ENCODE data around the gene CCDC191. TPM values are rescaled to one million over a fixed set of nuclear protein-coding genes. Genes with fewer than 3 reads are reported as not detected.

The CCDC191 gene
- total RNA-seq (2014; rRNA removed; shearing (Covaris generic)), result 0.78 and 1.1 TPM in 2 replicates

- DNase-seq (ENCODE audit: low spot score), result peak; percentile 99
Measured at GRCh38 chr3:114056130-114057010, at the start of gene CCDC191, which contains the start of gene QTRT2. TSS of gene CCDC191 (minus strand) at chr3:114056526. CDS start at chr3:114056466, 60 bp downstream. TSS of gene QTRT2 (plus strand) at chr3:114056737. CDS start at chr3:114065258, 8,521 bp downstream.

- DNase-seq (ENCODE audit: low spot score), result no peak
Measured at GRCh38 chr3:114104414-114104813, 48.1 kb upstream of the CCDC191 start.

DNA sequence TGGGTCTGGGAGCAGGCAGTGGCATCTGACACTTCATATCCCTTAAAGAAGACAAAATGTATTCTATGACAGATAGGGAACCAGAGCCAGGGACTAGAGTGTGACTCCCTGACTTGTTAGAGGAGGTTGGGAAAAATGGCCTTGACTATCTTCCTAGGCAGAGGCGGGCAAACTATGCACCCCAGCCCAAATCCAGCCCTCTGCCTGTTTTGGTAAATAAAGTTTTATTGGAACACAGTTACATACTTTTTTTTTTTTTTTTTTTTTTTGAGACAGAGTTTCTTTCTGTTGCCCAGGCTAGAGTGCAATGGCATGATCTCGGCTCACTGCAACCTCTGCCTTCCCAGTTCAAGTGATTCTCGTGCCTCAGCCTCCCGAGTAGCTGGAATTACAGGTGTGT, 47.5 kb upstream of the CCDC191 start:
- DNase-seq (ENCODE audit: low spot score), result no peak

DNA sequence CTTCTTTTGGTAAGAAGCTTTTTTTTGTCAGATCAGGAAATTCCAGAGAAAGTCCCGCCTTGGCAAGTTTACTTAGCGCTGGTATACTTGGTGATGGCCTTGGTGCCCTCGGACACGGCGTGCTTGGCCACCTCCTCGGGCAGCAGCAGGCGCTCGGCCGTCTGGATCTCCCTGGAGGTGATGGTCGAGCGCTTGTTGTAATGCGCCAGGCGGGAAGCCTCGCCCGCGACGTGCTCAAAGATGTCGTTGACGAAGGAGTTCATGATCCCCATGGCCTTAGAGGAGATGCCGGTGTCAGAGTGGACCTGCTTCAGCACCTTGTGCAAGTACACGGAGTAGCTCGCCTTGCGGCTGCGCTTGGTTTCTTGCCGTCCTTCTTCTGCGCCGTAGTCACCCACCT, 46.9 kb upstream of the CCDC191 start:
- DNase-seq (ENCODE audit: low spot score), result no peak

- no peak for DNase-seq (ENCODE audit: low spot score)
Measured at GRCh38 chr3:114101101-114101500, 44.8 kb upstream of the CCDC191 start.

- DNase-seq (ENCODE audit: low spot score), result no peak
Measured at GRCh38 chr3:114095796-114096195, 39.5 kb upstream of the CCDC191 start.

DNA sequence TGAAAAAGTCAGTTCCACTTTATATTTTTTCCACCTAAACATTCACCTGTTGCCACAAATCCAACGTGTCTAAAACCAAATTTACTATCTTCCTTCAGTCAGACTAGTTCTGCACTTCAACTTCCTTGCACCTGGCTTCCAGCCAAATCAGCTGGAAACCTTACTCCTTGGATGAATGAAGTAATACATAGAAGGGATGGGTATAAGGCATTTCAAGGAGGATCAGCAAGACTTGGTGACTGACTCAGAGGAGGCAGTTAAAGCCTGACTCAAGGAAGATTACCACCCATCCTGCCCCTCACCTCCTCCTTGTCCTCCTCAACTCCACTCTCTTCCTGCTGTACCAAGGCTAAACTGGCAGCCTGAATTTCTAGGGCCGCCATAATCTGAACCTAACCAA, 37.3 kb upstream of the CCDC191 start:
- DNase-seq (ENCODE audit: low spot score), result peak; percentile 31

DNA sequence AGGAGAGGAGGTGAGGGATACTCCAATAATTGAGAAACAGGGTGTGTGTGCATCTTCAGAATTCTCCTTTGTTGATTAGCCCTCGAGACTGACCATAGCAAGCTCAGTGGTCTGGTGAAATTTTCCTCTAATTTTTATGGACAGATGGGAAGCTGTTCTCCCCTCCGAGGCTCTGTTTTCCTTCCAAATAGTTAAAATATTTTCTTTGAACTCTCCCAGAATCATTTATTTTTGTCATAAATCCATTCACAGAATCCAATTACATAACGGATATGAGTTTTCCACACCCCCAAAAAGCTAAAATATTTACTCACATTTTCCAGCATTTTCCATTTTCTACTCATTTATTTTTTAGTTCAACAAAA, 36.7 kb upstream of the CCDC191 start:
- no peak for DNase-seq (ENCODE audit: low spot score)

- DNase-seq (ENCODE audit: low spot score), result no peak
Measured at GRCh38 chr3:114092151-114093015, 36.1 kb upstream of the CCDC191 start.

GRCh38 chr3:114089675-114090074, 33.3 kb upstream of the CCDC191 start:
- DNase-seq (ENCODE audit: low spot score), result no peak

GRCh38 chr3:114086356-114086755, 30.0 kb upstream of the CCDC191 start:
- DNase-seq (ENCODE audit: low spot score), result no peak

DNA sequence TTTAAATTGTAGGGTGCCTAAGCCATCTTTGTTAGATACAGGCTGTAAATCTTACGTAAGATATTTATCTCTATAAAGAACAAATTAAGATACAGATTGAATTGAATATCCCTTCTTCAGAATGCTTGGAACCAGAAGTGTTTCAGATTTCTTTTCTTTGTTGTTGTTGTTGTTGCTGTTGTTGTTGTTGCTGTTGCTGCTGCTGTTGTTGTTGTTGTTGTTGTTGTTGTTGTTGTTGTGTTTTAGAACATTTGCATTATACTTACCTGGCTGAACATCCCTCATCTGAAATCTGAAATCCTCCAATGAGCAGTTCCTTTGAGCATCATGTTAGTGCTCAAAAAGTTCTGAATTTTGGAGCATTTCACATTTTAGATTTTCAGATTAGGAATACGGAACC, 26.8 kb upstream of the CCDC191 start:
- no peak for DNase-seq (ENCODE audit: low spot score)

- no peak for DNase-seq (ENCODE audit: low spot score)
Measured at GRCh38 chr3:114081037-114081436, 24.7 kb upstream of the CCDC191 start.

- DNase-seq (ENCODE audit: low spot score), result no peak
Measured at GRCh38 chr3:114080201-114080600, 23.9 kb upstream of the CCDC191 start.

DNA sequence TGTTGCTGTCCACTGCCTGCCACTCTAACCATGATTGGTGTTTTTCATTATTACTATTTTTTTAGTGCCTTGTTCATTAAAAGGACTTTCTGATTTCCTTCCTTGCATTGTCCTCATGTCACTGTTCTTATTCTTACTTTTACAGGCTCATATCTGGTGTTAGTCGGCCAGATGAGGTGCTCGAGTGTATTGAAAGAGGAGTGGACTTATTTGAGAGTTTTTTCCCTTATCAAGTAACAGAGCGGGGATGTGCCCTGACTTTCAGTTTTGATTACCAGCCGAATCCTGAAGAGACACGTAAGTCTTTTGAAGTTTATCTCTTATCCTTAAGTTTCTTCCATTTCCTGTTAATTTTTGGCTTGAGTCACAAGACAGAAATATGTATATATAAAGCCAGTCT, 23.4 kb upstream of the CCDC191 start:
- DNase-seq (ENCODE audit: low spot score), result no peak

- no peak for DNase-seq (ENCODE audit: low spot score)
Measured at GRCh38 chr3:114078126-114078525, 21.8 kb upstream of the CCDC191 start.

DNA sequence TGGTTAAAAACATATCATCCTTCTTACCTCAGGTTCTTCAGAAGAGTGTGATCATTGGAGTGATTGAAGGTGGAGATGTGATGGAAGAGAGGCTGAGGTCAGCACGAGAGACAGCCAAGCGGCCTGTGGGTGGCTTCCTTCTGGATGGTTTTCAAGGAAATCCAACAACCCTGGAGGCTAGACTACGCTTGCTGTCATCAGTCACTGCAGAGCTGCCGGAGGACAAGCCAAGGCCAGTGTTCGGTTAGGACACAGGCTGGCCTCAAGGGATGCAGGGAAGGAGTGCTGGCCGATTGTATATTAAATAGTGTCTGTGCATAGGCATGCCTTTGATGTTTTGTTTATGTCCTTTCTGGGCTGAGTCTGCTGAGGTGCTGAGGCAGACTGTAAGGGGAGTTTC, 20.4 kb upstream of the CCDC191 start:
- no peak for DNase-seq (ENCODE audit: low spot score)

DNA sequence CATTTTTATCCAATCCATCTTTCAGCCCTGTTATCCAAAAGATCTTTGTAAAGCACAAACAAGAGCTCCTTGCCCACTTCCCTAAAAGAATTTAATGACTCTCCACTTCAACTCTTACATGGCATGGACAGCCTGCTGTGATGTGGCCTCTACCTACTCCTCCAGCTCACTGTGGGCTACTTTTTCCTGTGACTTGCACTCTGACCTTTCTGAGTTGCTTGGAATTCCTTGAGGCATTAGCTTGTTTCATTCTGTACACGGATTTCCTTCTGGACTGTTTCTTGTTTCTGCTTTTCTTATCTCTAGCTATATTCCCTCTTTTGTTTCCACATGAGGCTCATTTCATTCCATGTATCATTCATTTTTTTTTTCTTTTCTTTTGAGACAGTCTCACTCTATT, 15.5 kb upstream of the CCDC191 start:
- no peak for DNase-seq (ENCODE audit: low spot score)

DNA sequence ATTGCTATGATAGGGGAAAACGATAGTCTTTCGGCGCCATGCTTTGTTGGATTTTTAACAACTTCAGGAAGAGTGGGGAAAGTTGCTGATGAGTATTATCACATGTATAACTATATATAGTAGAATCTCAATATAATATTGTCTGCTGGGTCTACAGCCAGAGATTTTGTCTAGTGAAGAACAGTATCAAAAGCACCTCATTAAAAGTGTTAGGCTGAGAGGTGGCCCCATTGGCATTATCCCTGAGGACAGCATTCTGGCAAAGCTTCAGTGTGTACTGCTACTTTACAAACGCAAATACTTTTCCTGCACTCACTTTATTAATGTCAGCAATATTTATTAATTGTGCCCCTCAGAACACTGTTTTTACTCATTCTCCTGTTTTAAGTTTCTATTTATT, 12.0 kb upstream of the CCDC191 start:
- DNase-seq (ENCODE audit: low spot score), result no peak

DNA sequence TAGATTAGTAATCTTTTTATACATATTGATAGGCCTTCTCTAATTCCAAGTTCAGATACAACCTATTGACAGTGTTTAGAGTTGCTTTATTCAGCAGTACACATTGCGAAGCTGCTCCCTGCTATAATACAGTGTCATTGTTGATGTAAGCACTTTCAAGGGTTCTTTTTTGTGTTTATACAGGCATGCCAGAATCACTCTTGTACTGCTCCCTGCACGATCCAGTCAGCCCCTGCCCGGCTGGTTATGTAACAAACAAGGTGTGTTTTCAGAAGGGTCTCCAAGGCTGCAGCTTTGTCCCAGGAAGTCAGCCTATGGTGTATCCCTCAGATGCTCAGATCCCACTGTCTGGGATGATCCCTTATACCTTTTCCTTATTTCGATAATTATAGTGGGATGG, 11.5 kb upstream of the CCDC191 start:
- no peak for DNase-seq (ENCODE audit: low spot score)

GRCh38 chr3:114060906-114061655, 4.8 kb upstream of the CCDC191 start:
- no peak for DNase-seq (ENCODE audit: low spot score)

DNA sequence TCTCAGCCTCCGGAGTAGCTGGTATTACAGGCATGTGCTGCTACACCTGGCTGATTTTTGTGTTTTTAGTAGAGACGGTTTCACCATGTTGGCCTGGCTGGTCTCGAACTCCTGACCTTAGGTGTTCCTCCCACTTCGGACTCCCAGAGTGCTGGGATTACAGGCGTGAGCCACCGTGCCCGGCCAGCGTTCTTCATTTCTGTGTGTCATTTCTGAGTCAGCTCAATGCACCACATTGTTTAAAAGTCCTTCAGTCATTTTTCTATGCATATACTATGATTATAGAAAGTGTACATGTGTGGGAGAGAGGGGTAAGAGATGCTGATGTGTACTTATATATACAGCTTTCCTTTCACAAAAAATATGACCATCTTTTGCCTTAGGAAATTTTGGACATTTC, 2.3 kb upstream of the CCDC191 start:
- DNase-seq (ENCODE audit: low spot score), result no peak
